Measurements from ENCODE around the gene AFG3L2.

Gene AFG3L2

DNA sequence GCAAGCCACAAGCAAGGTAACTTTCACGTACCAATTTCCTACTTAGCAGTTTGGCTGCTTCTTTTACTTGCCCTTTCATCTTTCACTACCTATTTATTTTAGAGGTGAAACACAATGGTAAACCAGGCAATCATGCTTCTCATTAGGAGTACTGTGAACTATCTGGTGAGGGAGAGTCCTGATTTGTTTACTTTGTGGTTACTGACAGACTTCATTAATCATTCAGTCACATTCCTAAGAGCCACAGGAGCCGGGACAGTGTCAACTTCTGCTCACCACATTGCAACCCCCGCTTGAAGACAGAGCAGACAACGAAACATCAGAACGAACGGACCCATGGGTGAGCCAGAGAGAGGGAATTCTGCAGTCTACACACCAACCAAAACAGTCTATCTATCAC, 40.1 kb downstream of the AFG3L2 start:
- WGBS (ENCODE audit: insufficient coverage, insufficient read length): no CpG with 5 or more reads among the region's 6 CpGs
- Histone ChIP-seq H3K27ac (ENCODE audit: low read length) (peak overlapping the region; percentile 83), H3K4me3 (ENCODE audit: low read length) (no peak overlapping the region), H3K36me3 (ENCODE audit: control insufficient read depth, insufficient read depth, low read length) (0 out of 2 replicates have a peak, but pooled peaks cover 2% of the 10 kb centered on the region), H3K9me3 (ENCODE audit: control insufficient read depth, insufficient read depth, low read length) (no peaks in the 10 kb centered on the region), H3K4me1 (ENCODE audit: control insufficient read depth, insufficient read depth, low read length) (peaks cover 21% of the 10 kb centered on the region), H3K27me3 (ENCODE audit: control insufficient read depth, insufficient read depth, low read length) (no peaks in the 10 kb centered on the region)
- DNase-seq (ENCODE audit: low read depth, low spot score): no peak

DNA sequence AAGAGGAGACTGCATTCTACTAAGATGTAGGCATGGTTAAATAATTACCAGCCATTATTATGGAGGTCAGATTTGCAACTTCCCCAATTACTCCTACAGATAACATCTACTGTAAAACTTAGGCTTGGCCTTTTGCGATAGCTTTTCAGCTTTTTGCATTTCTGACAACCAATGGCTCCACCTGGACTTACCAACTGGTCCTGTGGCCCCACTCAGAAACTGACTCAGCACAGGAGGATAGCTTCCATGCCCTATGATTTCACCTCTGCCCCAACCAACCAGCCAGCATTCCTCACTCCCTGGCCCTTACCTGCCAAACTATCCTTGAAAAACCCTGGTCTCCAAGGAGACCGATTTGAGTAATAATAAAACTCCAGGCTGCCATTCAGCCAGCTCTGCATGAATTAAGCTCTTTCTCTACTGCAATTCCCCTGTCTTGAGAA, 40.8 kb downstream of the AFG3L2 start:
- no peak overlapping the region for H3K4me3 ChIP-seq (ENCODE audit: low read length)
- H3K27ac ChIP-seq (ENCODE audit: low read length): no peak overlapping the region
- 0 out of 2 replicates have a peak, but pooled peaks cover 2% of the 10 kb centered on the region for H3K36me3 ChIP-seq (ENCODE audit: control insufficient read depth, insufficient read depth, low read length)
- peak; percentile 77 for DNase-seq (ENCODE audit: low read depth, low spot score)
- H3K4me1 ChIP-seq (ENCODE audit: control insufficient read depth, insufficient read depth, low read length): peaks cover 21% of the 10 kb centered on the region
- H3K27me3 ChIP-seq (ENCODE audit: control insufficient read depth, insufficient read depth, low read length): no peaks in the 10 kb centered on the region
- no CpG with 5 or more reads among the region's 2 CpGs for WGBS (ENCODE audit: insufficient coverage, insufficient read length)
- H3K9me3 ChIP-seq (ENCODE audit: control insufficient read depth, insufficient read depth, low read length): no peaks in the 10 kb centered on the region

DNA sequence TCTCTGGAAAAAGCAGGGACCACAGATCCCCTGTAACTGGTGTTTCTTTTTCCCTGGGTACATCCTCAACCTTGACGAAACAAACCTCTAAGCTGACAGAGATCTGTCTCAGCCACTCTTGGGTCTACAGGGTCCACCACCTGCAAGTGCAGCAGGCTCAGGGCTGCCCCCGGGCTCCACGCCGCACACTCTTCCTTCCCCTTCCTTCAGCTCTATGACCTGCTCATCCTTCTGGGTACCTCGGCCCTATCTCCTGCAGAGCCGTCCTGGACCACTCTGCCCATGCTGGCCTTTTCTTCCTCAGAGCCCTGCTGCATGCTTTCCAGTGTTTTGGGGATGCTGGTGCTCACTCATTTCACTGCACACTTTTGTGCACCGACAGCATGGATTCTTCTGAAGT, 41.5 kb downstream of the AFG3L2 start:
- no peak for DNase-seq (ENCODE audit: low read depth, low spot score)
- H3K36me3 ChIP-seq (ENCODE audit: control insufficient read depth, insufficient read depth, low read length): peaks cover 2% of the 10 kb centered on the region; the same call in 1 of the 2 replicates
- peaks cover 21% of the 10 kb centered on the region for H3K4me1 ChIP-seq (ENCODE audit: control insufficient read depth, insufficient read depth, low read length)
- H3K27me3 ChIP-seq (ENCODE audit: control insufficient read depth, insufficient read depth, low read length): no peaks in the 10 kb centered on the region
- no CpG with 5 or more reads among the region's 7 CpGs for WGBS (ENCODE audit: insufficient coverage, insufficient read length)
- H3K4me3 ChIP-seq (ENCODE audit: low read length): no peak overlapping the region
- no peak overlapping the region for H3K27ac ChIP-seq (ENCODE audit: low read length)
- no peaks in the 10 kb centered on the region for H3K9me3 ChIP-seq (ENCODE audit: control insufficient read depth, insufficient read depth, low read length)

DNA sequence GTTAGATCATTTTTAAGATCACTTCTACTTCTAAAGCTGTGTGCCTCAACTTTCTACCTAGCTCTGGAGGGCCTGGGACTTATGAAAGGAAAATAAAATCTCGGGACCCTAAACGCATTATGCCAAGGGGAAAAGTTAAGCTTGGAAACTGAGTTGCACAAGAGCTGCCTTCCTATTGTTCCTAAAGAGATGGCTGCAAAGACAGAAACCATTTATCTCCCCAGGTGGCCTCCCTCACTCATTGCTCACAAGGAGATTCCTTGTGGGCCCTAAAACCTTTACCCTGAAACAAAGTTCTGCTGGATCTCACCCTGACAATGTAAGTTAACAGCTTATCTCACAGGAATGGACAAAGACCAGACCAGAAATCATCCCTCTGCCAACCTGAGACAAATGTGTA, 42.2 kb downstream of the AFG3L2 start:
- peaks cover 2% of the 10 kb centered on the region; the same call in 1 of the 2 replicates for H3K36me3 ChIP-seq (ENCODE audit: control insufficient read depth, insufficient read depth, low read length)

DNA sequence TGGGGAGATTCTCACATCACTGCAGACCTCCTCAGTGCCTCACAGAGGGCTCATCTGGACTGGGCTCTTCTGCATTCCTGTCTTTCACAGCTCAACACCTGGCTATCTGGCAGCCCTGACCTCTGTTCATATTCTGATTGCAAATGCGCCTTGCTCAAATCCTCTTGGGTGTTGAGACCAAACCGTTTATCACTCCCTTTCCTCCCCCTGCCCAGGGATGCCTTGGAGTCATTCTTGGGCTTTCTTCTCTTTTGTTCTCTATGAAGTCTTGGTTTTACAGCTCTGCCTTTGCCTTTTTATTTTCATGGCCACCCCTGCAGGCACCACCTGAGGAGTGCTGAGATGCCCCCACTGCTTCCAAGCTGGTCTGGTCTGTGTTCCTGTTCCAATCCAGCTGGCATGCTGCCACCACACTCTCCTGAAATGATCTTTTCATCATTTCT, 42.6 kb downstream of the AFG3L2 start:
- Histone ChIP-seq H3K27me3 (ENCODE audit: control insufficient read depth, insufficient read depth, low read length) (no peaks in the 10 kb centered on the region), H3K9me3 (ENCODE audit: control insufficient read depth, insufficient read depth, low read length) (no peaks in the 10 kb centered on the region), H3K4me1 (ENCODE audit: control insufficient read depth, insufficient read depth, low read length) (peaks cover 21% of the 10 kb centered on the region), H3K4me3 (ENCODE audit: low read length) (no peak overlapping the region), H3K36me3 (ENCODE audit: control insufficient read depth, insufficient read depth, low read length) (peaks cover 2% of the 10 kb centered on the region; the same call in 1 of the 2 replicates), H3K27ac (ENCODE audit: low read length) (no peak overlapping the region)
- no CpG with 5 or more reads among the region's 2 CpGs for WGBS (ENCODE audit: insufficient coverage, insufficient read length)
- DNase-seq (ENCODE audit: low read depth, low spot score): no peak

More for the DNA sequence above, 42.2 kb downstream of the AFG3L2 start:
- Histone ChIP-seq H3K27me3 (ENCODE audit: control insufficient read depth, insufficient read depth, low read length) (no peaks in the 10 kb centered on the region), H3K27ac (ENCODE audit: low read length) (no peak overlapping the region), H3K9me3 (ENCODE audit: control insufficient read depth, insufficient read depth, low read length) (no peaks in the 10 kb centered on the region), H3K4me1 (ENCODE audit: control insufficient read depth, insufficient read depth, low read length) (peaks cover 21% of the 10 kb centered on the region), H3K4me3 (ENCODE audit: low read length) (no peak overlapping the region)
- DNase-seq (ENCODE audit: low read depth, low spot score): no peak
- no CpG with 5 or more reads among the region's 2 CpGs for WGBS (ENCODE audit: insufficient coverage, insufficient read length)

DNA sequence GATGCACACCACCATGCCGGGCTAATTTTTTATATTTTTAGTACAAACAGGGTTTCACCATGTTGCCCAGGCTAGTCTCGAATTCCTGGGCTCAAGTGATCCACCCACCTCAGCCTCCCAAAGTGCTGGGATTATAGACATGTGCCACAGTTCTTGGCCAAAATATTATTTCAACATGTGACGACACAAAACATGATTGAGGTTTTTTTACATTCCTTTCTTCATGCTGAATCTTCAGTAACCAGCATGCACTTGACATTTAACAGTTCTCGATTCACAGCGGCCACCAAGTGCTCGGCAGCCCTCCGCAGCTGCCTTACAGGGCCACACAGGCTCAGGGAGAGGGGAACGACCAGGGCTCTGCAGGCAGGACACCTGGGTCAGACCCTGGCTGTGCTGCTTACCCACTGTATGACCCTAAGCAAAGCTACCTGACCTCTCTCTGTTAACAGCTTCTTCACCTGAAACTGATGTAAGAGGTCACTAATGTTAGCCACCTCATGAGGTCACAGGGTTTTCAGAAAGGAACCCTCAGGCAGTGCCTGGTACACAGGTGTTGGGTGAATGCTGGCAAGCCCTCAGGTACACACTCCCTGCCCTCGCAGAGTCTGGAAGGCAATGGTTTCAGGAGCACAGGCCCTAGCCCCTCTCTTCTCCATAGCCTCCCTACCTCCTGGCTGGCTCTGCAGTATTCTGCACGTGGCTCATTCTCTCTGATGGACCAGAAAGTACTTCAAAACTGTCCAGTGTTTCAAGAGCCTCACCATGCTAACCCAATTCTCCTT, 43.3 kb downstream of the AFG3L2 start:
- H3K4me1 ChIP-seq (ENCODE audit: control insufficient read depth, insufficient read depth, low read length): peaks cover 21% of the 10 kb centered on the region
- no peak for DNase-seq (ENCODE audit: low read depth, low spot score)

DNA sequence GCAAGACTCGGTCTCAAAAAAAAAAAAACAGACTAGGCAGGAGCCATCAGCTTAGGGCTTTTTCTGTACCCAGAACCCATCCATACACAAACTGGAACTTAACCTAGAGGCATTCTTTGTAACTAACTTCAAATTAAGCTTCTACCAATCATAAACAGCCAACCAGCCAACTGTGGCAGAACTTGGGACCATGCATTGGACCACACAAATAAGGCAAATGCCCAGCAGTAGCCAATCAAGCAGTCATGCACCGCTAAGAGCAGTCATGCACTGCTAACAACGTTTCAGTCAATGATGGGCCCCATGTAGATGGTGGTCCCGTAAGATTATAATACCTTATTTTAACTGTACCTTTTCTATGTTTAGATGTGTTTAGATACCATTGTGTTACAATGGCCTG, 46.3 kb downstream of the AFG3L2 start:
- DNase-seq (ENCODE audit: low read depth, low spot score): no peak
- Histone ChIP-seq H3K4me1 (ENCODE audit: control insufficient read depth, insufficient read depth, low read length) (peaks cover 15% of the 10 kb centered on the region), H3K27ac (ENCODE audit: low read length) (no peak overlapping the region), H3K27me3 (ENCODE audit: control insufficient read depth, insufficient read depth, low read length) (no peaks in the 10 kb centered on the region), H3K9me3 (ENCODE audit: control insufficient read depth, insufficient read depth, low read length) (no peaks in the 10 kb centered on the region), H3K4me3 (ENCODE audit: low read length) (no peak overlapping the region), H3K36me3 (ENCODE audit: control insufficient read depth, insufficient read depth, low read length) (peaks cover 15% of the 10 kb centered on the region; the same call in 1 of the 2 replicates)
- no CpG with 5 or more reads among the region's 4 CpGs for WGBS (ENCODE audit: insufficient coverage, insufficient read length)

More for the DNA sequence above, 43.3 kb downstream of the AFG3L2 start:
- Histone ChIP-seq H3K27me3 (ENCODE audit: control insufficient read depth, insufficient read depth, low read length) (no peaks in the 10 kb centered on the region), H3K27ac (ENCODE audit: low read length) (no peak overlapping the region), H3K4me3 (ENCODE audit: low read length) (no peak overlapping the region), H3K36me3 (ENCODE audit: control insufficient read depth, insufficient read depth, low read length) (peaks cover 6% of the 10 kb centered on the region; the same call in 1 of the 2 replicates), H3K9me3 (ENCODE audit: control insufficient read depth, insufficient read depth, low read length) (no peaks in the 10 kb centered on the region)
- WGBS (ENCODE audit: insufficient coverage, insufficient read length): no CpG with 5 or more reads among the region's 10 CpGs

DNA sequence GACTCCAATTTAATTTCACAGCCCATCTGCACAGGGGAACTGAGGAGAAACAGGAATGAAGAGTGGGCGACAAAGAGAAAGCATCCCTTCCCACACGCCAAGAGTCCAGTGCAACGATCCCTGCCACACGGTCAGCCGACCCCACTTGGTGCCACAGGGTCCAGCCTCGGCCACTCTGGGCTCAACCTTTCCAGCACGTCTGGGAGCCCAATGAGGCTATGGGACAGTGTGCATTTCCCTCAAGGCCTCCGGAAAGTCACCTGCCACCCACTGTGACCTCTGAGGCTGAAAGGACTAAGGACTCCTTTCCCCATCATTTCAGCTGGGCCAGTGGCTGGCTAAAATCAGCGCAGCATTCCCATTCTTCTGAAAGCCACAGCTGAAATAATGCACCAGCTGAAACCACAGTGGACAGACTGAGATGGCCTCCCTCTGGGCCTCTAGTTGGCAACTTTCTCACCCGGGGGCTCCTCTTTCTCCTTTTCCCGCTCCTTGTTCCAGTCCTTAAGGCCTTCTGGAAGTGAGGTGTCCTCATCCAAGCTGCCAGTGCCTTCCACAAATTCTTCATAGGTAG, 47.8 kb downstream of the AFG3L2 start:
- Histone ChIP-seq H3K4me1 (ENCODE audit: control insufficient read depth, insufficient read depth, low read length) (peaks cover 6% of the 10 kb centered on the region), H3K9me3 (ENCODE audit: control insufficient read depth, insufficient read depth, low read length) (no peaks in the 10 kb centered on the region), H3K27ac (ENCODE audit: low read length) (no peak overlapping the region), H3K36me3 (ENCODE audit: control insufficient read depth, insufficient read depth, low read length) (peaks cover 25% of the 10 kb centered on the region), H3K4me3 (ENCODE audit: low read length) (no peak overlapping the region), H3K27me3 (ENCODE audit: control insufficient read depth, insufficient read depth, low read length) (no peaks in the 10 kb centered on the region)
- DNase-seq (ENCODE audit: low read depth, low spot score): no peak
- no CpG with 5 or more reads among the region's 11 CpGs for WGBS (ENCODE audit: insufficient coverage, insufficient read length)

DNA sequence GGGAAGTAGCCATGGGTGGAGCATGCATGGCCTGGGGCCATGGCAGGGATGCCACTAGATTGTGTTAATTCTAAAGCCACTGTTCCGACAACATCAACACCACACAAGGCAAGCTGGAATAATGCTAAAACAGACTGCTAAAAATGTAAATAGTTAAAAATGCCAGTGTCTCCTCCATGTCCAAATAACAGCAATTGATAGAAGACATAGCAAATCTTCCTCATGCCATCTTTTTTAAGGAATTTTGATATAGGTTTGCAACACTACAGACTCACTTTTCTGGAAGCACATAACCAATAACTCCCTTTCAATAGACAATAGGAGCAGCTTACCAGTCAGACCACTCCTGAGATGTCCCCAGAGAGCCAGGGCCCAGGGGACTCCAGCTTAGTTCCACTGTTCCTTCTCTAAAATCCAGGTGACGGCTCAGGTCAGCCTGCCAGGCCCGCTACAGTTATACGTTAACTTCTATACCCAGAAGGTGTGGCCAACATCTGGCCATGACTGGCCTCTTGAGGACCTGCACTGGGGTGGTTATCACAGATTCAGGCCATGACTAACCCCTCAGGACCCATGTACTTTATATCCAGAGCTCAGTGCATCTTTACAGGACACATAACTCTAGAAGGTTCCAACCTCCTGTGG, 48.7 kb downstream of the AFG3L2 start:
- Histone ChIP-seq H3K27ac (ENCODE audit: low read length) (no peak overlapping the region), H3K27me3 (ENCODE audit: control insufficient read depth, insufficient read depth, low read length) (no peaks in the 10 kb centered on the region), H3K4me1 (ENCODE audit: control insufficient read depth, insufficient read depth, low read length) (no peaks in the 10 kb centered on the region; the same call in 1 of the 2 replicates), H3K4me3 (ENCODE audit: low read length) (no peak overlapping the region), H3K36me3 (ENCODE audit: control insufficient read depth, insufficient read depth, low read length) (peaks cover 25% of the 10 kb centered on the region), H3K9me3 (ENCODE audit: control insufficient read depth, insufficient read depth, low read length) (no peaks in the 10 kb centered on the region)
- WGBS (ENCODE audit: insufficient coverage, insufficient read length): no CpG with 5 or more reads among the region's 4 CpGs
- no peak for DNase-seq (ENCODE audit: low read depth, low spot score)

DNA sequence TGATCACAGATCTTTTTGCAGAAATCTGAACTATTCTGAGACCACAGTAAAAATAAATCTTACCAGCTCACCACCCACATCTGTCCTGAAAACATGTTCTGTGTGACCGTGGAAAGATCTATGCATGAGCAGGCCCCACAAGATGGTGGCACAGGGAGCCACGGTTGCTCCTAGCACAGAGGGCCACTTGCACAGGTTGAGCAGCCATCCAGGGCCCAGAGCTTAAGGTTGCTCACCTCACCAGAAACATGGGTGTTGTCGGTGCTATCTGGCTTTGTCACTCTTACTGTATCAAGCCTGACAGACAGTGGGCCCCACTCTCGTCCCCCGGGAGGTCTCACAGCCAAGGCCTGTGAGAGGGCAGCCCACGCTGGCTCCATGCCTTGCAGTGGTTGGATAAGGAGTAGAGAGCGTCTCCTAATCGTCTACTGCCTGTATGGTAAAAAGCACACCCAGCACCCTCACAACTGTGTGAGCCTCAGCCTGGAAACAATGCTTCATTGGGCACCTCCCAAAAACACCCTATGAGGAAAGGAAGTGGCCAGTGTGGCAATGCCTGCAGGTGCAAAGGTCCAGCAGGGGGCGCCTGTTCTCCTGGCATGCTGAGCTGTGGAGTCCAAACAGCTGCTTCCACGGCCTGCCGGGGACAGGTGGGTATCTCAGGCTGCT, 49.4 kb downstream of the AFG3L2 start:
- peak; percentile 82 for DNase-seq (ENCODE audit: low read depth, low spot score)
- no peak overlapping the region for H3K27ac ChIP-seq (ENCODE audit: low read length)

More for the DNA sequence above, 49.4 kb downstream of the AFG3L2 start:
- H3K4me1 ChIP-seq (ENCODE audit: control insufficient read depth, insufficient read depth, low read length): no peaks in the 10 kb centered on the region; the same call in 1 of the 2 replicates
- no peak overlapping the region for H3K4me3 ChIP-seq (ENCODE audit: low read length)
- peaks cover 25% of the 10 kb centered on the region for H3K36me3 ChIP-seq (ENCODE audit: control insufficient read depth, insufficient read depth, low read length)
- H3K9me3 ChIP-seq (ENCODE audit: control insufficient read depth, insufficient read depth, low read length): no peaks in the 10 kb centered on the region
- H3K27me3 ChIP-seq (ENCODE audit: control insufficient read depth, insufficient read depth, low read length): no peaks in the 10 kb centered on the region
- WGBS (ENCODE audit: insufficient coverage, insufficient read length): no CpG with 5 or more reads among the region's 11 CpGs
